ENCODE data around the gene RAB4A.

The RAB4A gene

DNA sequence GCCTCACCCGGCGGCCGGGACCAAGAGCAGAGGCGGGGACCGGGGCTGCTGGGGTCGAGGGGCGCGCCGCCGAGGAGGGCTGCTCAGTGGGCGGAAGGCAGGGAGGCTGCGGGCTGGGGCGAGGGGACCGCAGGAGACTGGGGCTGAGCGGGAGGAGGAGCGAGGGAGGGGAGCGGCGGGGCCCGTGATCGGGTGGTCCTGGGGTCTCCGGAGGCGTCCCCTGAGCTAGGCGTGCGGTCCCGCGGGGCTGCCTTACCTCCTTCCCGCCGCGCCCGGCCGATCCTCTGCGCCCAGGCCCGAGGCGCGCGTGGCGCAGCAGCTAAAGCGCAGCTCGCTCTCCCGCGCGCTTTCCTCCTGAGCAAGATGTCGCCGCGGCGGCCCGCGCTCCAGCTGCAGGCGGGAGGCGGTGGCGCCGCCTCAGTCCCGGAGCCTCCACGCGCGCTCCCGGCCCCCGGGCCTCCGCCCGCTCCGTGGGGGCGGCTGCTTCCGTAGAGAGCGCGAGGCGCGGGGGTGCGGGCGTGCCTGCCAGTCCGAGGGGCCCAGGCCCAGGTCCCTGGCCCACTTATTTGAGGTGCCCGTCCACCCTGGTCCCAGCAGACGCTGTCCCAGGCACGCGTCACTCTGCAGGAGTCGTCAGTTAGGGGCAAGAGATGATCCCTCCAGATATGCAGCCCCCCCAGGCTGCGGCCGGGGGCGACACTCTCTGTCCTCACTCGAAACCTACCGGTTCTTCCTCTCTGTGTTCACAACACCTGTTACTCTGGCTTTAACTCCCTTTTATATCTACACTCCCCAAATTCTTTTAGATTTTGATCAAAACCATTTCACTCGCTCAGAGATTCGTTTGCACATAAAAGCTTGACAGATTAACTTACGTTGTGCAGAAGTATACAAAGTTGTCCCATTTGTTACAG, 72.0 kb downstream of the RAB4A start, which contains the start of gene CCSAP:
TSS of gene CCSAP (minus strand) at position 392 of the 914 bp plus-strand sequence. CDS start 582 bp downstream, outside the sequence.
- H3K9ac ChIP-seq (ENCODE audit: low read length) = peak within 1 kb of the TSS; percentile 79
- peak within 1 kb of the TSS; percentile 86 for H3K4me3 ChIP-seq (ENCODE audit: low read length)

GRCh38 chr1:229344139-229344538, 73.2 kb downstream of the RAB4A start:
- Histone ChIP-seq H3K4me1 (ENCODE audit: control insufficient read depth, insufficient read depth, low read length) (peaks cover 16% of the 10 kb centered on the region), H3K4me3 (ENCODE audit: low read length) (no peak overlapping the region), H3K9ac (ENCODE audit: low read length) (no peak overlapping the region), H3K27me3 (replicated peaks; ENCODE audit: control insufficient read depth, insufficient read depth, low read length) (peaks cover 20% of the 10 kb centered on the region), H3K9me3 (ENCODE audit: control insufficient read depth, low read length) (no peaks in the 10 kb centered on the region), H3K36me3 (ENCODE audit: control insufficient read depth, insufficient read depth, low read length, severe bottlenecking) (no peaks in the 10 kb centered on the region)
- DNase-seq (ENCODE audit: low read depth) = no peak

More for the DNA sequence above, 72.0 kb downstream of the RAB4A start, which contains the start of gene CCSAP:
- peak; percentile 85 for DNase-seq (ENCODE audit: low read depth)
- Histone ChIP-seq H3K9me3 (ENCODE audit: control insufficient read depth, low read length) (no peaks in the 10 kb centered on the region), H3K27me3 (replicated peaks; ENCODE audit: control insufficient read depth, insufficient read depth, low read length) (peaks cover 15% of the 10 kb centered on the region), H3K36me3 (ENCODE audit: control insufficient read depth, insufficient read depth, low read length, severe bottlenecking) (no peaks in the 10 kb centered on the region), H3K4me1 (ENCODE audit: control insufficient read depth, insufficient read depth, low read length) (peaks cover 17% of the 10 kb centered on the region)

DNA sequence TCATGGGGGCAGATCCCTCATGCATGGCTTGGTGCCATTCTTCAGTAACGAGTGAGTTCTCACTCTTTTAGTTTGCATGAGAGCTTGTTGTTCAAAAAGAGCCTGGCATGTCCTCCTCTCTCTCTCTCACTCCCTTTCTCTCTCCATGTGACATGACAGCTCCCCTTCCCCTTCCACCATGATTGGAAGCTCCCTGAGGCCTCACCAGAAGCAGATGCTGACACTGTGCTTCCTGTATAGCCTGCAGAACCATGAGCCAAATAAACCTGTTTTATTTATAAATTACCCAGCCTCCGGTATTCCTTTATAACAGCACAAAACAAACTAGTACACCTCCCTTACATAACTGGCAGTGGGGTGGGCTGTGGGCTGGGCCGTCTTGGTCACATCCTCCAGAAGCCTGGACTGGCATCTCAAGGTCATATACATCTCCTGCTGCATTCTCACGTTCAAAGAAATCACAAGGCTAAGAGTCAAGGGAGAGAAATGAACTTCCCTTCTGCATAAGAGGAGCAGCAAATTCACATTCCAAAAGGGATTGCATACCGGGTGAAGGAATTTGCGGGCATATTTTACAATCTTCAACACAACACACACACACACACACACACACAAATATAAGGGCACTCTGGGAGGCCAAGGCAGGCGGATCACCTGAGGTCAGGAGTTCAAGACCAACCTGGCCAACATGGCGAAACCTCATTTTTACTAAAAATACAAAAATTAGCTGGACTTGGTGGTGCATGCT, 74.2 kb downstream of the RAB4A start:
- Histone ChIP-seq H3K4me3 (ENCODE audit: low read length) (no peak overlapping the region), H3K27me3 (replicated peaks; ENCODE audit: control insufficient read depth, insufficient read depth, low read length) (peaks cover 27% of the 10 kb centered on the region), H3K9me3 (ENCODE audit: control insufficient read depth, low read length) (no peaks in the 10 kb centered on the region), H3K36me3 (ENCODE audit: control insufficient read depth, insufficient read depth, low read length, severe bottlenecking) (no peaks in the 10 kb centered on the region), H3K4me1 (ENCODE audit: control insufficient read depth, insufficient read depth, low read length) (peaks cover 11% of the 10 kb centered on the region), H3K9ac (ENCODE audit: low read length) (no peak overlapping the region)
- peak; percentile 9 for DNase-seq (ENCODE audit: low read depth)

DNA sequence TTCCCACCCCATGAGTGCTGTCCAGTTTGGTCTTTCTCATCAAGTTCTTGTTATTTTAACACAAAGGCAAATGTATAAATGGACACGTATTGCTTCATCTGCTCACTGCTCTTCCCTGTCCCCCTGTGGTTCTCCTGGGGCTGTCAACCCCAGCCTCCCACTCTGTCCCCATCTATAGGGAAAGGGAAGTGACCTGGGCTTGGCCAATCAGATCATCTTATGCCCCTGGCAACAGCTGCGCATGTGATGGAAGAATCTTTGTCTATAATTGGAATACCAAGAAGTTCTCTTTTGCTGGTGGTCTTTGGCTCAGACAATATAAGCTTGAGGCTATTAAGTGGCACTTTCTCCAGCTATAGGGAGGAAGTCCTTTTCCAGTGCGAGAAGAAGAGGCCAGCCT, 76.6 kb downstream of the RAB4A start:
- H3K9me3 ChIP-seq (ENCODE audit: control insufficient read depth, low read length) = no peaks in the 10 kb centered on the region
- no peak overlapping the region for H3K4me3 ChIP-seq (ENCODE audit: low read length)
- peaks cover 5% of the 10 kb centered on the region for H3K4me1 ChIP-seq (ENCODE audit: control insufficient read depth, insufficient read depth, low read length)
- H3K36me3 ChIP-seq (ENCODE audit: control insufficient read depth, insufficient read depth, low read length, severe bottlenecking) = no peaks in the 10 kb centered on the region
- no peak overlapping the region for H3K9ac ChIP-seq (ENCODE audit: low read length)
- no peak for DNase-seq (ENCODE audit: low read depth)
- H3K27me3 ChIP-seq (replicated peaks; ENCODE audit: control insufficient read depth, insufficient read depth, low read length) = peaks cover 32% of the 10 kb centered on the region

DNA sequence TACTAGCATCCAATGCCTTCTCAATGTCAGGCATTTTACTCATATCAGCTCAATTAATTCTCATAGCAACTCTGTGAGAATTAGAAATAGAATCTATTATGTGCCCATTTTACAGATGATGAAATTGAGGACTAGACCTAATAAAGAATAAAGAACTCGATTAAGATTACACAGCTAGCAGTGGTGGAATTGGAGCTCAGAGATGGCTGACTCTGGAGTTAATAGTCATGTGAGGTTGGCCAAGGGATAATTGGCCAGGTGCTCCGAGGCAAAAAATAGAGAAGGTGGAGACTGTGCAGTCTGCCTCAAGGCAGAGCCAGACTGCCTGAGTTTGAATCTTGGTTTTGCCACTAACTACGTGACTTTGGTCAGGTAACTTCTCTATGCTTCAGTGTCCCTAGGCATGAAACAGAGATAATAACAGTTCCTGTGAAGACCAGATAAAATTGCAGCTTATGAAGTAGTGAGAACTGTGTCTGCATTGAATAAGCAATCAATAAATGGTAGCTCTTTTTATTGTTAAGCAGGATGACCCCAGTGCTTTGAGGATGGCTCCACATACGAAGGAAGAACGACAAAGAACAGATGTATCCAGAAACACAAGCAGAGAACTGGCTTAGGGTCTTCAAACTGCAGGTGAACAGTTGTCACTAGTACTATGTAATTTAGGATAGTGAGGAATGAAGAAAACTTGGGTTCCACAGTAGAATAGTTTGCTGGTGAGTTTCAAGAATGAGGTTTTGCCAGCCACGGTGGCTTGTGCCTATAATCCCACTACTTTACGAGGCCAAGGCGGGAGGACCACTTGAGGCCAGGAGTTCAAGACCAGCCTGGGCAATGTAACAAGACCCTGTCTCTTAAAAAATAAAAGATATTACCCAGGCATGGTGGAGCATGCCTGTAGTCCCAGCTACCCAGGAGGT, 78.8 kb downstream of the RAB4A start:
- Histone ChIP-seq H3K9me3 (ENCODE audit: control insufficient read depth, low read length) (peaks cover 15% of the 10 kb centered on the region), H3K36me3 (ENCODE audit: control insufficient read depth, insufficient read depth, low read length, severe bottlenecking) (no peaks in the 10 kb centered on the region), H3K4me1 (ENCODE audit: control insufficient read depth, insufficient read depth, low read length) (no peaks in the 10 kb centered on the region), H3K4me3 (ENCODE audit: low read length) (no peak overlapping the region), H3K9ac (ENCODE audit: low read length) (no peak overlapping the region), H3K27me3 (replicated peaks; ENCODE audit: control insufficient read depth, insufficient read depth, low read length) (peaks cover 41% of the 10 kb centered on the region)
- no peak for DNase-seq (ENCODE audit: low read depth)

- Histone ChIP-seq H3K36me3 (ENCODE audit: control insufficient read depth, insufficient read depth, low read length, severe bottlenecking) (no peaks in the 10 kb centered on the region), H3K27me3 (replicated peaks; ENCODE audit: control insufficient read depth, insufficient read depth, low read length) (peaks cover 26% of the 10 kb centered on the region), H3K9ac (ENCODE audit: low read length) (no peak overlapping the region), H3K4me1 (ENCODE audit: control insufficient read depth, insufficient read depth, low read length) (no peaks in the 10 kb centered on the region), H3K9me3 (ENCODE audit: control insufficient read depth, low read length) (peaks cover 30% of the 10 kb centered on the region), H3K4me3 (ENCODE audit: low read length) (no peak overlapping the region)
- DNase-seq (ENCODE audit: low read depth) = no peak
Measured at GRCh38 chr1:229352975-229353374, 82.1 kb downstream of the RAB4A start.

DNA sequence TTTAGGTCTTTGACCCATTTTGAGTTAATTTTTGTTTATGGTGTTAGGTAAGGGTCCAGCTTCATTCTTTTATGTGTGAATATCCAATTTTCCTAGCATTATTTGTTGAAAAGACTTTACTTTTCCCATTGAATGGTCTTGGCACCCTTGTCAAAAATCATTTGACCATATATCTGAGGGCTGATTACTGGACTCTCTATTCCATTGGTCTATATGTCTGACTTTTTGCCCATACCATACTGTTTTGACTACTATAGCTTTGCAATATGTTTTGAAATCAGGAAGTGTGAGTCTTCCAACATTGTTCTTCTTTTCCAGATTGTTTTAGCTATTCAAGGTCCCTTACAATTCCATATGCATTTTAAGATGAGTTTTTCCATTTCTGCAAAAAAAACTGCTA, 83.3 kb downstream of the RAB4A start:
- Histone ChIP-seq H3K9ac (ENCODE audit: low read length) (no peak overlapping the region), H3K36me3 (ENCODE audit: control insufficient read depth, insufficient read depth, low read length, severe bottlenecking) (no peaks in the 10 kb centered on the region), H3K27me3 (replicated peaks; ENCODE audit: control insufficient read depth, insufficient read depth, low read length) (peaks cover 22% of the 10 kb centered on the region), H3K9me3 (ENCODE audit: control insufficient read depth, low read length) (peaks cover 32% of the 10 kb centered on the region), H3K4me3 (ENCODE audit: low read length) (no peak overlapping the region), H3K4me1 (ENCODE audit: control insufficient read depth, insufficient read depth, low read length) (no peaks in the 10 kb centered on the region)
- DNase-seq (ENCODE audit: low read depth) = no peak
